Upper lobe of left lung (tissue), 6 donors: ENCODE results near the gene PTPRM. TPM values are rescaled to one million over a fixed set of nuclear protein-coding genes. Genes with fewer than 3 reads are reported as not detected.

Source experiments
- ATAC-seq, 2 donors: fragments of 200-7000 bp; cut with Tn5 transposase; one replicate each; pipeline ENCODE4 v1.9.1; 2022; ENCODE audit warnings: mild to moderate bottlenecking in 2 of 2, moderate library complexity in 2 of 2; ENCODE audit not compliant: low FRiP score in 2 of 2
- DNase-seq, 2 donors: peaks; one replicate each; pipeline ENCODE4 v3.0.0-alpha.2; 2019 to 2020
- H3K27ac ChIP-seq, 4 donors: fragments of 200-600 bp; sonication (generic); one replicate each; pipeline ENCODE4 v1.5.1; 2016 to 2019
- H3K27me3 ChIP-seq, 4 donors: fragments of 200-600 bp; sonication (generic); one replicate each; pipeline ENCODE4 v1.5.1; 2017 to 2019
- H3K36me3 ChIP-seq, 4 donors: fragments of 200-600 bp; sonication (generic); one replicate each; pipeline ENCODE4 v1.5.1; 2016 to 2019
- H3K4me1 ChIP-seq, 4 donors: fragments of 200-600 bp; sonication (generic); one replicate each; pipeline ENCODE4 v1.5.1; 2018 to 2019
- H3K4me3 ChIP-seq, 4 donors: fragments of 200-600 bp; sonication (generic); one replicate each; pipeline ENCODE4 v1.5.1; 2017 to 2019; ENCODE audit warnings: mild to moderate bottlenecking in 2 of 4, moderate library complexity in 1 of 4
- H3K9me3 ChIP-seq, 4 donors: fragments of 200-600 bp; sonication (generic); one replicate each; pipeline ENCODE4 v1.5.1; 2018 to 2019
- EP300 ChIP-seq, 4 donors: sonication (generic); formaldehyde crosslinking; IDR thresholded peaks; one replicate each; pipeline ENCODE4 v1.5.1; 2017; ENCODE audit warnings: antibody characterized with exemption in 4 of 4, control low read depth in 2 of 4
- POLR2A ChIP-seq, 4 donors: fragments of 450-650 bp; IDR thresholded peaks; one replicate each; pipeline ENCODE4 v1.5.1; 2016 to 2017; ENCODE audit warnings: antibody characterized with exemption in 4 of 4, mild to moderate bottlenecking in 2 of 4
- POLR2AphosphoS5 ChIP-seq, 2 donors: sonication (generic); formaldehyde crosslinking; IDR thresholded peaks; one replicate each; pipeline ENCODE4 v1.5.1; 2017; ENCODE audit warnings: antibody characterized with exemption in 2 of 2
- WGBS, 2 donors: methylation state at CpG; one replicate each; pipeline ENCODE4 v1.1.5; 2017 to 2018; 5-methylcytosine and 5-hydroxymethylcytosine counted together
- total RNA-seq, 6 donors: library from RNA; depleted of rRNA in 4 of 6; stranded (reverse); fragments of >200 nt in 4 of 6; gene quantifications; one replicate each; pipeline versions ENCODE4 v1.1.0 to v1.2.1, GENCODE V29; 2016 to 2021
- TF ChIP-seq, protein P1 (sequence below), 6 experiments: fragments of 450-650 bp in 4 of 6; fragments of 200-600 bp in 2 of 6; sonication (generic) in 2 of 6; IDR thresholded peaks; one replicate each; pipeline ENCODE4 v1.5.1; 2016 to 2019; ENCODE audit warnings: antibody characterized with exemption in 6 of 6
- donor health status: DM: no; HTN: no; CAD: no; lungs with moderate emphysema.
- donor health status: DM: no; HTN: yes; CAD: no; lungs with severe emphysema.

Gene PTPRM
- total RNA-seq, 6 donors from 2014 or later: 82.0 to 201 (median 154) TPM

DNA sequence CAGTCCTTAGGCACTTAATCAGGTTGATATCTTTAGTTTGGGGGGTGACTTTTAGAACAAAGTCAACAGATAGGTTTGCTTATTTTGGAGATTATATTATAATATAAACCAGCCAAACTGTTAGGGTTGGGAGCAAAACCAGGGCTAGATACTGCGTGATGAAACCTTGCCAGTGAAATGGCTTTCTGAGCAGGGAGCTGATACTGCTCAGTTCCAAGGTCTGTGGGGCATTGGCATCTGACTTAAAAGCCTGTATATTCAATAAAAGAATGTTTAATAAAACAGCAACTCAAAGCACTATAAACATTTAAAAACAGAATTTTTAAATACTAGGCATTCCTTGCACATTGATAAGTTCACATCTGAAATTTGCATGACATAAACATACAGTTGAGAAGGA lies 19.3 kb downstream of the PTPRM start:
- ATAC-seq (no peak), DNase-seq (no peak)
- 85 to 93% methylated on average over 1 of the region's 1 CpG for WGBS, 2 donors
- Histone ChIP-seq H3K27me3 (no peaks in the 10 kb centered on the region), H3K27ac (peak overlapping the region in 1 of 4 donors; percentile 1), H3K4me1 (peaks cover 7 to 27% (median 13%) of the 10 kb centered on the region in 4 donors), H3K36me3 (no peaks in the 10 kb centered on the region), H3K4me3 (no peak overlapping the region), H3K9me3 (no peaks in the 10 kb centered on the region)
- TF ChIP-seq, protein P1, sequence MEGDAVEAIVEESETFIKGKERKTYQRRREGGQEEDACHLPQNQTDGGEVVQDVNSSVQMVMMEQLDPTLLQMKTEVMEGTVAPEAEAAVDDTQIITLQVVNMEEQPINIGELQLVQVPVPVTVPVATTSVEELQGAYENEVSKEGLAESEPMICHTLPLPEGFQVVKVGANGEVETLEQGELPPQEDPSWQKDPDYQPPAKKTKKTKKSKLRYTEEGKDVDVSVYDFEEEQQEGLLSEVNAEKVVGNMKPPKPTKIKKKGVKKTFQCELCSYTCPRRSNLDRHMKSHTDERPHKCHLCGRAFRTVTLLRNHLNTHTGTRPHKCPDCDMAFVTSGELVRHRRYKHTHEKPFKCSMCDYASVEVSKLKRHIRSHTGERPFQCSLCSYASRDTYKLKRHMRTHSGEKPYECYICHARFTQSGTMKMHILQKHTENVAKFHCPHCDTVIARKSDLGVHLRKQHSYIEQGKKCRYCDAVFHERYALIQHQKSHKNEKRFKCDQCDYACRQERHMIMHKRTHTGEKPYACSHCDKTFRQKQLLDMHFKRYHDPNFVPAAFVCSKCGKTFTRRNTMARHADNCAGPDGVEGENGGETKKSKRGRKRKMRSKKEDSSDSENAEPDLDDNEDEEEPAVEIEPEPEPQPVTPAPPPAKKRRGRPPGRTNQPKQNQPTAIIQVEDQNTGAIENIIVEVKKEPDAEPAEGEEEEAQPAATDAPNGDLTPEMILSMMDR (IDR thresholded peaks at IDR 0.05): no peak
- TF ChIP-seq POLR2A (IDR thresholded peaks at IDR 0.05) (no peak), EP300 (IDR thresholded peaks at IDR 0.05) (no peak), POLR2AphosphoS5 (IDR thresholded peaks at IDR 0.05) (no peak)

DNA sequence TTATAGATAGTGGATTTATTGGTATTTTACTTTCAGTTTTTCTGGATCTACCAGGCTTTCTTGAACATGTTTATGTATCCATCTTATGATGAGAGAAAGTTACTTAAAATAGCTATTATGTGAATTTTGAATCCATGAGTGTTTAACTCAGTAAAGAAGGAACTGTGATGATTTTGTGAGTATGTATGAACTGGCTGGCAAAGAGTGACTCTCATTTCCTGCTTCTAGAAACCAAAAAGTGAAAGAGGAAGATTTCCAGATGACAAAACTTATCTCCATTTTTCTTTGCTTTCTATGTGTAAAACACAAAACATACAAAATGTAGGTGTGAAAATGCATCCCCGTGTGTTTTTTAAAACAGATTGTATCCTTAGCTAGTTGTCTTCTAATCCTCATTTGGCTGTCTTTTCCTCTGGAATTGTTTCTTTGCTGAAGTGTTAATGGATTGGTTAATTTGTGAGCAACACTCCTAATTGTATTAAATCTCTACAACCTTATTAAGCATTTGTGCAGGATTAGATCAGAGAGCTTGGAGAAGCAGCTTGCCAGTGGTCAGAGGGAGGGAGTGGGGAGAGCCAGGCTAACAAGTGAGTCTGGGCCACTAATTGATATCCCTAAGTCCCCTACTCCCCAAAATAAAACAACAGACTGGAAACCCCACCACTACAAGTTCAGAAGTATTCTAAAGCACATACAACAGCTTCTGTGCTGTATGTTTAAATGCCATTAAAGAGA lies 23.9 kb downstream of the PTPRM start:
- Histone ChIP-seq H3K36me3 (no peaks in the 10 kb centered on the region), H3K27ac (no peak overlapping the region), H3K27me3 (no peaks in the 10 kb centered on the region), H3K4me3 (no peak overlapping the region), H3K9me3 (no peaks in the 10 kb centered on the region), H3K4me1 (peaks cover 0 to 24% (median 23%) of the 10 kb centered on the region in 4 donors)
- DNase-seq (no peak), ATAC-seq (no peak)
- no peak for TF ChIP-seq EP300 (IDR thresholded peaks at IDR 0.05)
- TF ChIP-seq, protein P1 (IDR thresholded peaks at IDR 0.05): no peak
- no peak for TF ChIP-seq POLR2A (IDR thresholded peaks at IDR 0.05)
- no peak for TF ChIP-seq POLR2AphosphoS5 (IDR thresholded peaks at IDR 0.05)
- WGBS, 2 donors: 41 to 45% methylated on average over 1 of the region's 1 CpG

DNA sequence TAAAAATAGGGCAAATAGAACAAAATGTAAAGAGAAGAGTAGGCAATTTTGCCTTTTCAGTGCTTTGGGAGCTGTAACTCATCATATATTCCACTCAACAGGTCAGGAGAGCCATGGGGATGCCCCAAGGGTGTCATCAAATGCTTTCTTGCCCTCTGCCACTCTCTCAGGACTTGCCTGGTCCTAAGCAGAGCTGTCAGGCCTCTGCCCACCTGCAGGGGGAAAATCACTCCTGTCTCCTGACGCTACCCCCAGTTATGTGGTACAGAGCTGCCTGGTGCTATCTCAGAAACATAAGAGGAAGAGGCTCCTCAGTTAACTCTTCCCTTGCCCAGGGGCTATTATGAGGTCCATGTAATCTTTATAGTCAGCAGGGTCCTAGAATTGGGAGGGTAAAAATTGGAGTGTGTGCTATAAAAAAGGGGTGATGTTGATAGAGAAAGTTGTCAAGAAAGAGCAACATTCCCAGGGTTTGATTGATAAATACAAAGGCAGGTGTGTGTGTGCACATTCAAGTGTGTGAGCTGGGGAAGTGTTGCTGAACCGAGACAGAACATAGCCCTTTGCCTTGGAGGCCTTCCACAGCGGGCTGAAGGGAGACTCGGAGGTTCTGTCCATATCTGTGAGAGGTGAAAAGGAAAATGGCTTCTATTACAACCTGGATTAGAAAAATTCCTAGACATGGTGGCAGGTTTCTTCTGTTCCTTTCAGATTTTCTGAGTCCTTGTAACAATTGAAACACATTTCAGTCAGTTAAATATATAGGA lies 25.4 kb downstream of the PTPRM start:
- Histone ChIP-seq H3K9me3 (no peaks in the 10 kb centered on the region), H3K36me3 (no peaks in the 10 kb centered on the region), H3K4me1 (peaks cover 0 to 33% (median 26%) of the 10 kb centered on the region in 4 donors), H3K4me3 (no peak overlapping the region), H3K27ac (no peak overlapping the region), H3K27me3 (no peaks in the 10 kb centered on the region)
- no peak for TF ChIP-seq POLR2A (IDR thresholded peaks at IDR 0.05)
- no peak for TF ChIP-seq POLR2AphosphoS5 (IDR thresholded peaks at IDR 0.05)
- no peak for TF ChIP-seq EP300 (IDR thresholded peaks at IDR 0.05)
- TF ChIP-seq, protein P1 (IDR thresholded peaks at IDR 0.05): no peak
- 79 to 86% methylated on average over 4 of the region's 4 CpGs for WGBS, 2 donors
- no peak for DNase-seq
- peak in 1 of 2 donors; percentile 26 for ATAC-seq

GRCh38 chr18:7593218-7593819 lies 26.2 kb downstream of the PTPRM start:
- H3K9me3 ChIP-seq: no peaks in the 10 kb centered on the region
- H3K27me3 ChIP-seq: no peaks in the 10 kb centered on the region
- TF ChIP-seq POLR2A (IDR thresholded peaks at IDR 0.05) (no peak), EP300 (IDR thresholded peaks at IDR 0.05) (no peak), POLR2AphosphoS5 (IDR thresholded peaks at IDR 0.05) (no peak)
- TF ChIP-seq, protein P1 (IDR thresholded peaks at IDR 0.05): no peak
- DNase-seq: no peak
- WGBS, 2 donors: 75 to 79% methylated on average over 5 of the region's 5 CpGs
- no peak for ATAC-seq
- peaks cover 5 to 37% (median 31%) of the 10 kb centered on the region in 4 donors for H3K4me1 ChIP-seq
- H3K4me3 ChIP-seq: no peak overlapping the region
- no peaks in the 10 kb centered on the region for H3K36me3 ChIP-seq
- H3K27ac ChIP-seq: no peak overlapping the region
